NAMALWA (cell line): ENCODE results near the gene IL17C.
A peak's percentile ranks its signal among the peaks of the same experiment; 100 is the strongest.
"Not testable (repeated sequence)": the region's sequence is repeated elsewhere in the genome, so short reads cannot be mapped to it uniquely, and the experiment has no call there.

Experiments
- DNase-seq: peaks from one replicate; pipeline ENCODE4 v3.0.0-alpha.2; 2015; ENCODE audit warnings: low spot score

The IL17C gene

GRCh38 chr16:88658714-88659113 lies 20.3 kb downstream of the IL17C start:
- no peak for DNase-seq

- DNase-seq: no peak
These were observed 20.8 kb downstream of the IL17C start for GRCh38 chr16:88659160-88659559.

- DNase-seq: no peak
These were observed 23.1 kb downstream of the IL17C start for GRCh38 chr16:88661468-88661867.

GRCh38 chr16:88662222-88662842 lies 24.0 kb downstream of the IL17C start:
- no peak for DNase-seq

DNA sequence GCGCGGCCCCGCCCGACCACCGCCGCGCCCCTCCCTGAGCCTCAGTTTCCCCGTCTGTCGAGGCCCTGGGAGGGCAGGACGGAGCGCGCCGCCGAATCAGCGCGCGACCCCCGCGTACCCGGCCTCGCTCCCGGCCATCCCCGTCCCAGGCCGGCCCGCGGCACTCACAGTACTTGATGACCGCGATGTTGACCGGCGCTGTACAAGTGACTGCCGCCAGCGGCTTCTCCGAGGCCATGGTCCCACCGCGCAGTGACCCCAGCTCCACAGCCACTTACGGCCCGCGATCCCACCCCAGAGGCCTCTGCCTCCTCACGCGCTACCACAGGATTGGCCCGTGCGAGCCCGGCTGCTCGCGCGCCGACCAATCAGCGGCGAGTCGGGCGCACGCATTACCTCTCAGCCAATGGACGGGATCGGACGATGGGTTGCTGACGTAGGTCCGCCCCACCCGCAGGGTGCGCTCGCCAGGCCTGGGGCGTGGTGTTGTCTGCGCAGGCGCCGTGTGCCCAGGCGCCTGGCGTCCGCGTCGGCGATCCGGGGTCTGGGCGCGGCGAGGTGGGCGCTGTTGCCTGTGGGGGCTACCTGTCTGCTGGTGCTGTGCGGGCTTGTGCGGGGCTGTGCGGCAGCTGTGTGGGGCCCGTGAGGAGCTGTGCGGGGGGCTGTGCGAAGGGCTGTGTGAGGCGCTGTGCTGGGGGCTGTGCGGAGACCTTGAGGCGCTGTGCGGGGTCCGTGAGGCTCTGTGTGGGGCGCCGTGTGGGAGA lies 24.7 kb downstream of the IL17C start, which contains the start of gene MVD:
Gene MVD (minus strand): TSS at position 249 of the 764 bp plus-strand sequence. CDS start 11 bp downstream, at position 238.
- peak; percentile 98 for DNase-seq

DNA sequence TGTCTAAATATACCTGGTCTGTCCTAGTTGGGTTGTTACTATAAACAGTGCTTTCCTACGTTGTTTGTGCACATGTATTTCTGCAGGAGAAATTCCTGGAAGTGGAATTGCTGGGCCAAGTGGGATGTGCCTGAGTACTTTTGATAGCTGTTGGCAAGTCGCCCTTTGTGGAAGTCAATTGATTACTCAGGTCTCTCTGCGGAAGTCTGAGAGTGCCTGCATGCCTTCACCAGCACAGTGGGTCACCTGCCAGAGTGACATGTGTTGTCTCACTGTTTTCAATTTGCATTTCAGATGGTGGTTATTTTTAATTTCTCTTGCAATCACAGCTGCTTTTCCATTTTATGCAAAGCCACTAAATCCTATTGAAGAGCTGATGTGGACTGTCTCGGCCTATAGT lies 26.8 kb downstream of the IL17C start:
- DNase-seq: peak; percentile 84

DNA sequence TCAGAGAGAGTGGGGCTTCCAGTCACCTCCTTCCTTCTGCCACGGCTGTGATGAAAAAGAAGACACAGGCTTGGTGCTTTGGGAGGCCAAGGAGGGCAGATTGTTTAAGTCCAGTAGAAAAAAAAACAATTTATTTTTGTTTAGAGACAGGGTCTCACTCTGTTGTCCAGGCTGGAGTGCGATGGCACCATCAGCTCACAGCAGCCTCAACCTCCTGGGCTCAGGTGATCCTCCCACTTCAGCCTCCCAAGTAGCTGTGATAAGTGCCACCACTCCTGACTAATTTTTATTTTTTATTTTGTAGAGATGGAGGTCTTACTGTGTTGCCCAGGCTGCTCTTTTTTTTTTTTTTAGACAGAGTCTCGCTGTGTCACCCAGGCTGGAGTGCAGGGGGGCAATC lies 27.2 kb downstream of the IL17C start:
- DNase-seq: no peak

- DNase-seq: no peak
These were observed 29.1 kb downstream of the IL17C start for GRCh38 chr16:88667461-88667860.

- DNase-seq: not testable (repeated sequence)
These were observed 31.1 kb downstream of the IL17C start for GRCh38 chr16:88669493-88669892.

DNA sequence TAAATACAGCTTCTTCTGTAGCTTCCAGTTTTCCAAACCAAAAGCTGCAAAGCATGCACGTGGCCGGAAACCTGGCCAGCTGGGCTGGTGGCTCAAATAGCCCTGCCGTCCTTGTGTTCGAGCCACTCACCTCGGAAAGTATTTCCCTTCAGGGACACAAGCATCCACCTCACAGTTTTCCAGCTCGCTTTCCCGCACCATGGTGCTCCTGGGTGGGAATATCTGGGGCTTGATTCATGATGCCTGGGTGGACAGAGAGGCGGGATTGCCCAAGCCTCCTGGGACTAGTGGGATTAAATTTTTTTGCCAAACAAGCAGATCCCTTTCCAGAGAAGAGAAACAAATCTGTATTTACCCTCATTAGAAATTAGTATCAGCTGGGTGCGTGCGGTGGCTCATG lies 31.6 kb downstream of the IL17C start:
- no peak for DNase-seq

DNA sequence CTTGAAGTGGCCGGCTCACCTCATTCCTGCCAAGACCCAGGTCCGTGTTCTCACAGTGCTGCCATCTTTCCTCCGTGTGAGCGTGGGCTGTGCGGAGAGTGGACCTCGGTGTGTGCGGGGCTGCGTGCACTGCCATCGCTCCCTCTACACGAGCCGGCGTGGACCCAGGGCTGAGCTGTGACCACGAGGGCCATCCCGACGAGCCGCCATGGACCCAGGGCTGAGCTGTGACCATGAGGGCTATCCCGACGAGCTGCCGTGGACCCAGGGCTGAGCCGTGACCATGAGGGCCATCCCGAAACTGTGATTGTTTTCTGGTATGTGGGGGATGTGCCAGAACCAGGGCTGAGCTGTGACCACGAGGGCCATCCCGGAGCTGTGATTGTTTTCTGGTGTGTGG lies 33.4 kb downstream of the IL17C start:
- no peak for DNase-seq

GRCh38 chr16:88672776-88673175 lies 34.4 kb downstream of the IL17C start:
- DNase-seq: no peak

GRCh38 chr16:88673716-88674379 lies 35.5 kb downstream of the IL17C start:
- no peak for DNase-seq

DNA sequence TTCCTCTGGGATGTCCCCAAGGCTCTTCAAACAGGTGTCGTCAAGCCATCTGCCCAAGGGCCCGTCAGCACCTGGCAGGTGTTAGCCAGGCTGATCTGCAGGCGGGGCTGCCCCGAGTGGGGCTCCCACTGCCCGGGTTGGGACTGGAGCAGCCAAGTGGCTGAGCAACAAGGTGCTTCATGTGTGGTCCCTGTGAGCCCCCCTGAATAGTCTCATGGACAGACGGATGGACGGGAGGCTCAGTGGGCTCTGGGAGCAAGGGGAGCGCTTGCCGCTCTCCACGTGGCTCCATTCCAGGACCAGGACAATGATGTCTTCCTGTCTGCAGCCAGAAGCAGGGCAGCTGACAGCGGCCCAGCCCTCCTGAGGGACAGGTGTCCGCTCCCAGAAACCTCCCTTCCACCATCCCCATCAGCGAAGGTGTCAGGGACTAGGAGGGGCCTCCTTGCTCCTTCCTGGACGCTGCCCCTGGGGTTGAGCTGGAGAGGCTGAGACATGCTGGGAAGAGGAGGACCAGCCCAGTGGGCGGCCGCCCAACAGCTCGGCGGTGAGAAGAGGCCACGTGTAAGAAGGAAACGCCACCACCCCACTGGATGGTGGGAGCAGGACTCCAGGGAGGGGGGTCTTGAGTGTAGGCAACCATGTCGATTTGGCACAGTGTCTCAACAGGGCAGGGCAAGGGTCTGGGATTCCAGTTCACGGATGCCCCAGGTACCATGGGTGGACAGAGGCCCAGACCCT lies 38.3 kb downstream of the IL17C start:
- no peak for DNase-seq

- DNase-seq: no peak
These were observed 39.3 kb downstream of the IL17C start for GRCh38 chr16:88677721-88678120.

- DNase-seq: no peak
These were observed 40.0 kb downstream of the IL17C start for GRCh38 chr16:88678224-88678979.

DNA sequence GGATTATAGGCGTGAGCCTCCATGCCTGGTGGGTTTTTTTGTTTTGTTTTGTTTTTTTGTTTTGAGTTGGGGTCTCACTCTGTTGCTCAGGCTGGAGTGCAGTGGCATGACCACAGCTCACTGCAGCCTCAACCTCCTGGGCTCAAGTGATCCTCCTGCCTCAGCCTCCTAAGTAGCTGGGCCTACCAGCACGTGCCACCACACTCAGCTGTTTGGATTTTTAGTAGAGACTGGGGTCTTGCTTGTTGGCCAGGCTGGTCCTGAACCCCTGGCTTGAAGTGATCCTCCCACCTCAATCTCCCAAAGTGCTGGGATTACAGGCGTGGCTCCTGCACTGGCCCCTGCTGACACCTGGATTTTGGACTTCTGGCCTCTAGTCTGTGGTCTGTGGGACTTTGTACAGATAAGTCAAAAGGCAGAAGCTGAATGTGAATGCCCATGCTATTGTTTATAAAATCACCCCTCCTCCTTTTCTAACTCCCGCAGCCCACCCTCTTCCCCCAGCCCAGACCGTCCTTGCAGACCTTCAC lies 42.2 kb downstream of the IL17C start:
- no peak for DNase-seq

DNA sequence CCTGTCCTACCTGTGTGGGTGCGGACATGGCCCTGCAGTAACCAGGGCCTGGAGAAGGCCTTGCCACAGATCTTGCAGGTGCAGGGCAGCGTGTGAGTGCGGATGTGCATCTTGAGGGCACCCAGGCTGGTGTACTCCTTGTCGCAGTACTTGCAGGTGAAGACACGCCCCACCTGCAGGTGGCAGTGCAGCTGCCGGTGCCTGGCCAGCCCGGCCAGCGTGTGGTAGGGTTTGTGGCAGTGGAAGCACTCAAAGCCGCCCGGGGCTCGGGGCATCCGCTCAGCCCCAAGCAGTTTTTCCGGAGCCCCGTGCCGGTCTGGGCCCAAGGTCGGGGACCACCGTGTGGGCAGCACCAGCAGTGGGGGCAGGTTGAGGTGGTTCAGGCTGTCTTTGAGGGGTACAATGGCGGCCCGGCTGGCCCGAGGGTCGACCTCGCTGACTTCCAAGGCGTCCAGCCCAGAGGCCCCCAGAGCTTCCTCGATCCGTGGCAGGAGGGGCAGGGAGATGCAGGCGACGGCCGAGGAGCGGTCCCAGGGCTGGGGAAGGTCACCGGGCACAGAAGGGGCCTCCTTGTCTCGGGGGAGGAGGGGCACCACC lies 42.8 kb downstream of the IL17C start:
- peak; percentile 79 for DNase-seq

DNA sequence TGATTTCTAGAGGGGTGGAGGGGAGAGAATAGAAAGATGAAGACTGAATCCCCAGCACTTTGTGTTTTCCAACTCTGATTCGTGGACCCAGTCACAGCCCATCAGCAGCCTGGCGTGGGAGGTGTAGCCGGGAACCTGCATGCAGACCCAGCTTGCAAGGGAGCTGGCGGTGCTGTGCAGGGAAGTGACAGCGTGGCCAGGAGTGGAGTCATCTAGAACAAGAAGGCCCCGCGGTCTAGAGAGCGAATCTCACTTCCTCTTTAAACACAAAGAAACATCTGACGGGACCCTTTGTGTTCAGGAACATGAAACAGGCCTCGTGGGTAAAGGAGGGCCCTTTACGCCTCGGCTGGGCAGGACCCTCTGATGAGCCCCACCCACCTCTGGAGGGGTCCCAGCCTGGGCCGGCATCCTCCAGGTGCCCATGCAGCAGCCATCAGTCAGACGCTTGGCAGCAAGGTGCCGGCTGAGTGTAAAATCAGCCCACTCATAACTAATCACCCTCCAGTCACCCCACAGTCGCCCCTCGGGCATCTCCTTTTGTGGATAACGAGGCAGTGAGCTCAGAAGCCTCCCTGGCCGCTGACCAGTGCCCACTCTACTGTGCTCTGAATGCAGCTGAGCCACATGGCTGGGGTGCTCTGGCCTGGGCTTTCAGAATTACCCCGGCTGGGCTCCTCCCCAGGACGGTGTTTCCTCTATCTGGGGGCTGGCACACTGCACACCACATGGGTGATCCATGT lies 43.5 kb downstream of the IL17C start:
- DNase-seq: peak; percentile 92

- DNase-seq: no peak
These were observed 46.3 kb downstream of the IL17C start for GRCh38 chr16:88684569-88685155.
